ENCODE results near the gene RYR3. TPM values are rescaled to one million over a fixed set of nuclear protein-coding genes. Genes with fewer than 3 reads are reported as not detected.

The RYR3 gene
- total and polyA plus RNA-seq, 10 of the 15 experiments (the other 5 are each of a cell fraction or from before 2014, with no cell fraction given) = under 0.01 to 0.44 (median 0.16) TPM; not detected in 5

GRCh38 chr15:33384307-33384706, 73.5 kb downstream of the RYR3 start:
- no peaks in the 10 kb centered on the region for H3K9me3 ChIP-seq (replicated peaks; ENCODE audit: control insufficient read depth, insufficient read depth, low read length)
- H3K4me3 ChIP-seq = no peak overlapping the region
- ChIA-PET RAD21 (ENCODE audit: unreplicated experiment) (no interaction called here), CTCF (no interaction called here), SMC1A (ENCODE audit: uncharacterized antibody, unreplicated experiment) (interaction anchor here (0.9 kb wide), 1 partner anchor 10 kb away, joined by 3 read pairs; no protein-coding TSS in a partner anchor), POLR2A (no interaction called here)
- H3K79me2 ChIP-seq (ENCODE audit: control insufficient read depth, insufficient read depth, low read length) = no peaks in the 10 kb centered on the region
- H2AFZ ChIP-seq (ENCODE audit: control insufficient read depth, low read depth, low read length) = no peak overlapping the region
- H3K9ac ChIP-seq (ENCODE audit: control insufficient read depth, insufficient read depth, low read length) = no peak overlapping the region
- in situ Hi-C loops (cut with MboI) (no loop called here), intact Hi-C loops (cut with micrococcal nuclease; ENCODE audit: unreplicated experiment) (loop anchor here (10.0 kb wide), 1 partner anchor 300 kb away; no protein-coding TSS in a partner anchor)
- no peaks in the 10 kb centered on the region for H3K4me1 ChIP-seq (ENCODE audit: control insufficient read depth, insufficient read depth, low read length)
- no peaks in the 10 kb centered on the region for H4K20me1 ChIP-seq (ENCODE audit: control insufficient read depth, insufficient read depth)
- H3K27ac ChIP-seq (ENCODE audit: control insufficient read depth, insufficient read depth) = no peak overlapping the region
- TF ChIP-seq CEBPB (IDR thresholded peaks at IDR 0.05; ENCODE audit: borderline replicate concordance in 1 of 2, low read depth in 2 of 2, low read length in 2 of 2) (no peak), ZNF384 (IDR thresholded peaks at IDR 0.05; ENCODE audit: borderline replicate concordance, low read depth, low read length) (no peak), RAD51 (IDR thresholded peaks at IDR 0.05) (no peak), ZNF24 (IDR thresholded peaks at IDR 0.05) (no peak), EED (IDR thresholded peaks at IDR 0.05; ENCODE audit: low read depth) (no peak), ASH2L (IDR thresholded peaks at IDR 0.05; ENCODE audit: borderline replicate concordance, low read depth) (no peak)
- H3K36me3 ChIP-seq (ENCODE audit: control insufficient read depth in 2 of 2, insufficient read depth in 2 of 2, low read length in 1 of 2) = no peaks in the 10 kb centered on the region
- no peak for FAIRE-seq
- no peak for ATAC-seq
- no TSS peak for BruUV-seq (replicated peaks)
- H3K27me3 ChIP-seq (replicated peaks in 1 of 2; ENCODE audit: control insufficient read depth in 2 of 2, insufficient read depth in 2 of 2, low read length in 1 of 2) = peaks cover 0 to 2% of the 10 kb centered on the region in 2 experiments; a peak in 1 of 4 replicates
- no peak overlapping the region for H3K4me2 ChIP-seq (ENCODE audit: control insufficient read depth, insufficient read depth)
- no peak for DNase-seq (ENCODE audit: low read depth, low spot score)
- WGBS (ENCODE audit: insufficient coverage, insufficient replicate concordance, low lambda C conversion rate, missing lambda C conversion rate) = 37% methylated on average over 3 of the region's 3 CpGs

- ChIA-PET CTCF (no interaction called here), POLR2A (no interaction called here), SMC1A (ENCODE audit: uncharacterized antibody, unreplicated experiment) (no interaction called here), RAD21 (ENCODE audit: unreplicated experiment) (no interaction called here)
- no peaks in the 10 kb centered on the region for H3K4me1 ChIP-seq (ENCODE audit: control insufficient read depth, insufficient read depth, low read length)
- no peak overlapping the region for H3K27ac ChIP-seq (ENCODE audit: control insufficient read depth, insufficient read depth)
- H3K9me3 ChIP-seq (replicated peaks; ENCODE audit: control insufficient read depth, insufficient read depth, low read length) = no peaks in the 10 kb centered on the region
- no peaks in the 10 kb centered on the region for H3K36me3 ChIP-seq (ENCODE audit: control insufficient read depth in 2 of 2, insufficient read depth in 2 of 2, low read length in 1 of 2)
- no TSS peak for BruUV-seq (replicated peaks)
- 33% methylated on average over 3 of the region's 3 CpGs for WGBS (ENCODE audit: insufficient coverage, insufficient replicate concordance, low lambda C conversion rate, missing lambda C conversion rate)
- no peak for ATAC-seq
- no peaks in the 10 kb centered on the region; a peak in 2 of 4 replicates for H3K27me3 ChIP-seq (replicated peaks in 1 of 2; ENCODE audit: control insufficient read depth in 2 of 2, insufficient read depth in 2 of 2, low read length in 1 of 2)
- DNase-seq (ENCODE audit: low read depth, low spot score) = no peak
- in situ Hi-C loops (cut with MboI) (no loop called here), intact Hi-C loops (cut with micrococcal nuclease; ENCODE audit: unreplicated experiment) (no loop called here)
- TF ChIP-seq CTCF (IDR thresholded peaks at IDR 0.05 in 2 of 3, conservative IDR thresholded peaks at IDR 0.05 in 1 of 3; ENCODE audit: control insufficient read depth in 2 of 3, extremely low read depth in 1 of 3, insufficient read depth in 1 of 3, low read depth in 3 of 3, low read length in 3 of 3) (0 out of 6 replicates have a peak, but pooled peaks of 1 of the 3 experiments have one; percentile 4), ZBTB11 (CRISPR knock-in tag; IDR thresholded peaks at IDR 0.05) (no peak)
- no peak overlapping the region for H3K4me2 ChIP-seq (ENCODE audit: control insufficient read depth, insufficient read depth)
- no peak for FAIRE-seq
- H3K4me3 ChIP-seq = no peak overlapping the region
- H3K79me2 ChIP-seq (ENCODE audit: control insufficient read depth, insufficient read depth, low read length) = no peaks in the 10 kb centered on the region
- H4K20me1 ChIP-seq (ENCODE audit: control insufficient read depth, insufficient read depth) = no peaks in the 10 kb centered on the region
- no peak overlapping the region for H2AFZ ChIP-seq (ENCODE audit: control insufficient read depth, low read depth, low read length)
- H3K9ac ChIP-seq (ENCODE audit: control insufficient read depth, insufficient read depth, low read length) = no peak overlapping the region
Observed at GRCh38 chr15:33392453-33392852, 81.7 kb downstream of the RYR3 start.
